HG02678 (cell line): ENCODE measurements around the gene CACNA1B.

Experiments
- ATAC-seq: cut with Tn5 transposase; IDR thresholded peaks from one replicate; pipeline ENCODE4 v1.9.1; 2021; ENCODE audit warnings: mild to moderate bottlenecking, moderate library complexity; ENCODE audit not compliant: unreplicated experiment

The CACNA1B gene

DNA sequence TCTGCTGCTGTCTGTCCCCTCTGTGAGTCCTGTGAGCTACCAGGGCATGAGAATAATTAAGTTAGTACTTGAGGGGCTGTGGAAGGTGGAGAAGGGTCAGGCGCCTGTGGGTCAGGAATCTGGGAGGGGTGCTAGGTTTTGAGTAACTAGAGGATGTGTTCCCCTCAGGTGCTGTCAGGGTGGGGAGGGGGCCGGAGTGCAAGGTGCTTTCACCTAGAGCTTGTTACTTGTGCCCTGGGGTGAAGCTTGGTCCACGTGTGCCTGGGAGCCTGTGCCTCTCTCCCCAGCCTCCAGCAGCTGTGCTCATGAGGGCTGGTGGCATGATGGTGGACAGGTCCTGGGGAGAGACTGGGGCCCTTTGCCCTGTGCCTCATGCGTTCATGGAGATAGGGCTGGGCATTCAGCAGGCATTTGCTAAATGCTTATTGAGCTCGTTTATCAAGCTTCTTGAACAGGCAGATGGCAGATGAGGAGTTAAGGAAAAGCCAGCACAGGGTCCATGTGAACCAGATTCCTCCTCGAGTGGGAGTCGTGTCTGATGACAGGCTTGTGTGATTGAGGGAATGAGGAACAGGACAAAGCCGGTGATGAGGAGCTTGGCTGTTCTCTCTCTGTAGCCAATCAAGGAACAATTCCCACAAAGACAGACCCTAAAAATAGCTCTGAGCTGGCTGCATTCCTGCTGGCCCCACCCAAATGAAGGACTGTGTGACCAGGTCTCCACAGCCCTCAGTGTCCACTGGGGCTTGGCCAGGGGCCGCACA, 40.9 kb downstream of the CACNA1B start:
- no peak for ATAC-seq

DNA sequence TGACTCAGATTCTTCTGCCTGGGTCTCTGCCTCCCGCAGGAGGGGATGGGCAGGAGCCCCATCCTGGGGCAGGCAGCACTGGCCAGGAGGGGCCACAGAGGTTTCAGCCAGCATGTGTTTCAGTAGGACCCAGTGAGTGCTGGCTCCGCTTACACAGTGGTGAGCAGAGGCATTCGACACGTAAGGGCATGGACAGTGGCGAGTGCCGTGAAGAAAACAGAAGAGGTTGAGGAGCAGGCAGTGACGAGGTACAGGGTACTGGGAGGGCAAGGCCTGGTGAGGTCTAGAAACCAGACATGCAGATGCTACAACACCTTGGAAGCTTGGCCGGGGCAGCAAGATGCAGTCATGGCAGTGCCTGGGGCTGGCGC, 41.5 kb downstream of the CACNA1B start:
- no peak for ATAC-seq

DNA sequence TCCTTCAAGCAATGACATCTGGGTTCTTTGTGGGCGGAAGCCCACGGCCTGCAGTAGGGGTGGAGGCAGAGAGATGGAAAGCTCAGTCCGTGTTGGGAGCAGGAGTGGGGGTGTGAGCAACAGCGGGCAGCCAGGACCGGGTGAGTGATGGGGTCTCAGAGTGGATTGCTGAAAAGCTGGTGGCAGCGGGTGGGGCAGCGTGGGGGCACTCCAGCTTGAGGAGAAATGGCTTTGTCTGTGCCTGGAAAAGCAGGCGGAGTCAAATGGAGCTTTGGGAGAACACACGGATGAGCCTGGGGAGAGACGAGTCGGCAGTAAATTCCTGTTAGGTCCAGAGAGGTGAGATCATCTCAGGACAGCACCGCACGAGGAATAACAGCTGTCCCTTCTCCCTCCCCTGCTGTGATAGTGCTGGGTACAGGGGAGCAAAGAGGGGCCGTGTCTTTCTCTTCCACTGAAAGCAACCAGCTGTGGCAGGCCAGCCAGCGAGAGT, 42.1 kb downstream of the CACNA1B start:
- no peak for ATAC-seq

DNA sequence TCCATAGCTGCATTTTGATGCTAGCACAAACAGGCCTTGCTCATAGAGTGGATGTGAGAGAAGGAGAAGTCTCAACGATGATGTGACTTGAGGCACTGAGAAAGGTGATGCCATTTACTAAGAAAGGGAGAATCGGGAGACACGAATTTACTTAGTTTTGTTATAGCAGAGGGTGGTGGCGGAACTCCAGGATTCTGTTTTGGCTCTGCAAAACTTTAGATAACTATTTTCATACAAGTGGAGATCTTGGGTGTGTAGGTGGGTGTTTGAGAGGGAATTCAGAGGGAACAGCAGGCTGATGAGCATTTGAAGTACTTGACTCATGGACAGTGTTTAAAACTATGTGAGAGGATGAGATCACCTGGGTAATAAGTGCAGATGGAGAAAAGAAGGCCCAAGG, 43.2 kb downstream of the CACNA1B start:
- ATAC-seq, result no peak

DNA sequence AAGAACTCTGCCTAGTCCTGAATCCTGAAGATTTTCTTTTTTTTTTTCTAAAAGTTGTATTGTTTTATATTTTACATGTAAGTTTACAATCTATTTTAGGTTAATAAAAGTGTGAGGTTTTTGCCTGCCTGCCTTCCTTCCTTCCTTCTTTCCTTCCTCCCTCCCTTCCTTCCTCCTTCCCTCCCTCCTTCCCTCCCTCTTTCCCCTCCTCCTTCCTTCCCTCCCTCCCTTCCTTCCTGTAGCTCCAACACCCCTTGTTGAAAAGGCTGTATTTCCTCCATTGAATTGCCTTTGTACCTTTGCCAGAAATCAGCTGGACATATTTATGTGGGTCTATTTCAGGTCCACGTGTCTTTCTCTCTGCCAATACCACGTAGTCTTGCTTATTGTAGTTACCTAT, 46.6 kb downstream of the CACNA1B start:
- no peak for ATAC-seq

DNA sequence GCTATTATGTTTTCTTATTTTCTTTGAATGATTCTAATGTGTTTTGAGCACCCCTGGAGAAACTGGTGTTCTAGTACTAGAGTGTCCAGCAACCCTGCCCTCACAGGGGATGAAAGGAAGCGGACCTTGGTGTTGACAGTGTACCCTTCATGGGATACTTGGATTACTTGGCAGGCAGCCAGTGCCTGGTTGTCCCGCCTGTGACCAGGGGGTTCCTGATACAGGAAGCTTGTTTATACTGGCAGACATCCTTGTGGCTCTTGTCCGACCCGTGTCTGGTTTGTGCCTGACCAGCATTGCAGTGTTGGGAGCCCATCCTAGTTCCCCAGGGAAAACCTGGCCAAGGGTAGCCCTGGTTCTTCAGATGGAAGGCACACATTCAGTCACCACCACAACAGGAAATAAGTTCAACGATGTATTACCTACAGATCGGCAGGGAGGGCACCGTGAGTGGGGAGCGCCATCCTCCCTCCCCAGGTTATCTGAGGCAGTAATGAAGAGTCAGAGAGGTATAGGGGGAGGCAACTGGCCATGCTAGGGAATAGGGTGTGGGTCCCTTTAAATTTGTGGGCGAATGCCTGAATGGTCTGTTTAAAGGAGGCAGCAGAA, 47.3 kb downstream of the CACNA1B start:
- ATAC-seq, result no peak

DNA sequence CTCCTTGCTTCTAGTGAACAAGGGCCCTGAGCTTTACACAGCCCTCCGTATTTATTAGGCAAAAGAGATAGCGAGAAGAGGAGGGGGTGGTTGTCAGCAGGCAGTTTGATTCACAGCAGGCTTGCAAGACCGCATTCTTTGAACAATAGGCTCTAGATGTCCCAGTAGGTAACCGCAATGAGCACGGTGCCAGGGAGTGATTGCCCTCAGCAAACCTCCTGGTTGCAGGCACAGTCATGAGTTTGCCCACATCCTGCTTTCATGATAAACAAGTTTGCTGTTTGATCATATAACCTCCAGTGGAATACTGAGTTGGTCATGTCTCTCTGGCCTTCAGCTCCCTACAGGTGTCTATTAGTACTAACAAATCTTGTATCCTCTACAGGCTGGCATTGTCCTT, 66.1 kb downstream of the CACNA1B start:
- ATAC-seq, result no peak

DNA sequence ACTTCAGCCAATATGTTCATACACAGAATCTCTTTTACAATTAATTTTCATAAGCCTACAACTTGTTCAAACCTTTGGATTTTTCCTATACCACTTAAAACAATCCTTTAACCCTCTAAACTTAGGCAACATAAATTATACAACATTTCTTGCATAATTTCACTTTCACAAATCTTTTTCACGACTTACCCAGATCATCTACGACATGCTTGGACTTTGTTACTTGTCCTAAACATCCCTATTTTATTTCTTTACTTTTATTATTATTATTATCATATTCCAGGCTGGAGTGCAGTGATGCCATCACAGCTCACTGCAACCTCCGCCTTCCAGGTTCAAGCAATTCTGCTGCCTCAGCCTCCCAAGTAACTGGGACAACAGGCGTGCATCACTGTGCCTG, 68.0 kb downstream of the CACNA1B start:
- no peak for ATAC-seq

DNA sequence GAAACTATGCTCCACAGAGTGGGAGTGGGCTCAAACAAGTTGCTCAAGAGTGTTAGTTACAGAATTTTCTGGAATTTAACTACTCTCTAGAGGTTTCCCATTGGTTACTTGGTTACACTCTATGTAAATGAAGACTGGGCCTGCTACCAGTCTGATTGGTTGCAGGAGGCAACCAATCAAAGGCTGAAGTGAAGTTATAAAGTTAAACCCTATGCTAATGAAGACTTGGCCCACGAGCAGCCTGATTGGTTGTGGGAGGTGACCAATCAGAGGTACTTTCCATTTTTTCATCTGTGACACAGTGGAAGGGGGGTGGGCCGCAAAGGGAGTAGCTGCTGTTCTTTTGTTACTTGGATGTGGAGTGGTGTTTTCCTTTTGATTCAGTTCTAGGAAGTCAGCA, 69.4 kb downstream of the CACNA1B start:
- ATAC-seq, result no peak

DNA sequence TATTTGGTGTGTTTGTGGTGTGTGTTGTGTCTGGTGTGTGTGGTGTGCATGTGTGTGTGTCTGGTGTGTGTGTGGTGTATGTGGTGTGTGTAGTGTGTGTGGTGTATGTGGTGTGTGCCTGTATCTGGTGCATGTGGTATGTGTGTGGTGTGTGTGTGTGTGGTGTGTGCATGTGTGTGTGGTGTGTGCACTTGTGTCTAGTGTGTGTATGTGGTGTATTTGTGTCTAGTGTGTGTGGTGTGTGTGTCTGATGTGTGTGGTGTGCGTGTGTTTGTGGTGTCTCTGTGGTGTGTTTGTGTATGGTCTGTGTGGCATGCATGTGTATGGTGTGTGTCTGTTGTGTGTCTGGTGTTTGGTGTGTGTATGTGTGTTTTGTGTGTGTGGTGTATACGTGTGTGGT, 71.1 kb downstream of the CACNA1B start:
- no peak for ATAC-seq

DNA sequence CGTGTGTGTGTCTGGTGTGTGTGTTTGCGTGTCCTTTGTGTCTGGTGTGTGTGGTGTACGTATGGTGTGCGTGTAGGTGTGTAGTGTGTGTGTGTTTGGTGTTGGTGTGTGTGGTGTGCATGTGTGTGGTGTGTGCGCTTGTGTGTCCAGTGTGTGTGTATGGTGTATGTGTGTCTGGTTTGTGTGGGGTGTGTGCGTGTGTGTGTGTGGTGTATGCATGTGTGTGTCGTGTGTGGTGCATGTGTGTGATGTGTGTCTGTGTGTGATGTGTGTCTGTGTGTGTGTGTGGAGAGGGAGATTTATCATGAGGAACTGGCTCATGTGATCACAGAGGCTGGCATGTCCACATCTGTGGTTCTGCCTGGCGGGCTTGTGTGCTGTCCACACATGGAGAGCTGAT, 71.7 kb downstream of the CACNA1B start:
- no peak for ATAC-seq

DNA sequence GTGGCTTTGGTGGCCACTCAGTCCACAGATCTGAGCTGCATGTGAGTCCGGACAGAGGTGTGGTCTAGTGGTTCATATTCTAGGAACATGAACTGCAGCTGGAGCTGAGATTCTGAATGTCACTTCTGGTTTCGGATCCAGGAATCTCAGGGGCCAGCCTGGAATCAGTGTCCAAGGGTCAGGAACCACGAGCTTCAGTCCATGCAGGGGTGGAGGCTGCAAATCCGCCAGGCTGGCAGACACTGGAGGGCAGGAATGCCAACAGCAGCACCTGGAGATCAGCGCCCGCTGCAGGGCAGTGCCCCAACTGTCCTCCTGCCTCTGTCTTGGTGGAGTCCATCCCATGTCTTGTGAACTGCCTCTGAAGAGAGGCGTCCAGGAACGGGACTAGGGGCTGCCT, 73.5 kb downstream of the CACNA1B start:
- no peak for ATAC-seq

DNA sequence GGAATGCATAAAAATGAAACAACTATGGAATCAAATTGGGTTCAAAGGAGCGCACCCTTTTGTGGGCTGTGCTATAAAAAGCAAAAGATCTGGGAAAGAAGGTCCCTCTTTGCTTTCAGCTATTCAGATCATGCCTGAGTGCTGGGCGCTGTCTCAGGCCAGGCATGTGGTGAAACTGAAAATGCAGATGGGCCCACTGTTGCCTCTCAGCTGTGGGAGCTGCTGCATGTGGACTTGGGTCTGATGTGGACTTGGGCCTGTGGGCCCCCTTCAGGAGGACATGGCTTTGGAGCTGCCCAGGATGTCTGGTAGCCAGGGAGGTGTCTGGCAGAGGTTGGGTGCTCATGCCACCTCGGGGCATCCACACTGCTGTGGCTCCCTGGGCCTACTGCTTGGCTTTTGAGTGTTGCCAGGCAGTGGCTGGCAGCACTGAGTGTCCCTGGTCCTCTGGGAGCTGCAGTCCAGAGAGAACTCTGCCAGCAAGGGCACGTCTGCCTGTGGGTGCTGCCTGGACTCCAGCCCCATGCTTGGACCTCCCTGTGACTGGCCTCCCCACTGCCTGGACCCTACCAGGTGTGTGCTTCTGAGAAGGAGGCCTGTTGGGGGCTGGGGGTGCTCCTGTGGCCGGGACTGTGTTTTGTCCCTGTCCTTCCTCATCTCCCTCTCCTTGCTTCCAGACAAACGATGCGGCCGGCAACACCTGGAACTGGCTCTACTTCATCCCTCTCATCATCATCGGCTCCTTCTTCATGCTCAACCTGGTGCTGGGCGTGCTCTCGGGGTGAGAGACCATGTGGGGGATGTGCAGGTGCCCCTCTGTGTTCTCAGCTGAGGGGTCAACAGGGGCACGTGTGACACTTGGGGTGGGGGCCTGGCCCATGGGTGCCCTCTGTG, 74.3 kb downstream of the CACNA1B start:
- ATAC-seq, result no peak

DNA sequence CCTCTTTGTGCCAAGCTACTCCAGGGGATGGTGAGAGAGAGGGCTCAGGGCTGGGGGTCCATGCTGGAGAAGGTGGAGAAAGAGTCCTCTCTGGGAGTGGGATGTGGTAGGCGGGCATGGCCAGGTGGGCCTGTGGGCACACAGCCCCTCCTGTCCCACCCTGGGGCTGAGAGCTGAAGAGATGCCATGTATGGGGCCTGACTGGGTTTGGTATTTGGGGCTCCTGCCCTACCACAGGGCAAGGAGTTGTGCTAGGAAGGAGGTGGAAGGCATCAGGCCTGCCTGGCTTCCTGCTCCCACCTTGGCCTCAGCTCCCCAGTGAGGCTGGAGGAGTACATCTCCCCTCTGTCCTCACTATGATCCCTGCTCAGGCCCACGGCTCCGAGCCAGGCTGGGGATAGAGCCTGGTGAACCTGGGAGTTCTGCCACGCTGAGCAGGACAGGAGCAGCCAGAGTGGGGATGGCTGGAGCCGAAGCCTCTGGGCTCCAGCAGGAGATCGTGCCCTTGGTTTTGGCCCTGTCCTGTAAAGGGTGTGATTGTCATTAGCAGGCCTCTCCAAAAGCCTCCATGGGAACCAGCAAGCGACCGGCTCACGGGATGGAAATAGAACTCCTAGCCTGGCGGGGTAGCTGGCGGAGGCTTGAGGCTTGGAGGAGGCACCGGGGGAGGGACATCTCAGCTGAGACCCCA, 75.5 kb downstream of the CACNA1B start:
- ATAC-seq, result no peak

DNA sequence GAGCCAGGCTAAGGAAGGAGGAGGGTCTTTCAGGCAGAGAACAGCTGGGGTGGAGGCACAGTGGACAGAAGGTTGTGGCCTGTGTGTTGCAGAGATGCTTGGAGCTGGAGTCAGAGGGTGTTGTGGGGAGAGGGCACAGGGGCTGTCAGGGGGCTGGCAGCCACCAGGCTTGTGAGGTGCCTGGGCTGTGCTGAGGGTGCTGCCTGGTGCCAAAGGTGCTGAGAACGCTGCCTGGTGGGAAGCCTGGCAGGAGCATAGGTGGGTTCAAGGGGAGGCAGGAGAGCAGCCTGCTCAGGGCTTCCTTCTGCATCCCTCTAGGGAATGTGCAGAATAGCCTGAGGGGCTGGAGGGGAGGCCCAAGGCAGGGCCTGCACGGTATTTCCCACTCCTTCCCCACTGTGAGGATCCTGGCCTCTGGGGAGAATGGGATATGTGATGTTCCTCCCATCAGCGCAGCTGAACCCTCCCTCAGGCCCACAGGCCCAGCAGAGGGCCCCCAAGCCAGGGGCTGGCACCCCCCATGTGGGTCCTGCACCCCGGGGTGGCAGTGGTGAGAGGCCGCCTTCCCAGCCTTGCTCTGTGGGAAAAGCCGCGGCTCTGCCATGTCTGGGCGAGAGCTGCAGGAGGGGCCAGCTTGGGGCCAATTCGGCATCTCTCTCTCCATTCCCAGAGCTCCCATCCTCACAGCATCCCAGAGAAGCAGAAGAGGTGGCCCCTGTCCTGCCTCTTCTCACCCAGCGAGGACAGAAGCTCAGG, 76.3 kb downstream of the CACNA1B start:
- ATAC-seq, result no peak

DNA sequence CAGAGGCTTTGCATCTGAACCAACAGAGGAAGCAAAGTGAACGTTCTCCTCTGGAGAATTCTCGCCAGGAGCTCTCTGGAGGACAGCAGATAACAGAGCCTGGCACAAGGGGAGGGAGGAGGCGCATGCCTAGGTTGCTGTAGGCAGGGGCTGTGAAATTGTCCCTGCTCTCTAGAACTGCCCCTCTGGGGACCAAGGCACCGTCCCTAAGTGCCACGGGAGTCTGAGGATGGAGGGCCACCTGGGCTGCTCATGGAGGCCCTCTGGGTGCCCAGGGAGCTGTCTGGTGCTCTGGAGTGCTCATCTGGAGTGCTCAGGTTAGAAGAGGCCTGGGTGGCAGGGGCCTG, 77.6 kb downstream of the CACNA1B start:
- no peak for ATAC-seq

DNA sequence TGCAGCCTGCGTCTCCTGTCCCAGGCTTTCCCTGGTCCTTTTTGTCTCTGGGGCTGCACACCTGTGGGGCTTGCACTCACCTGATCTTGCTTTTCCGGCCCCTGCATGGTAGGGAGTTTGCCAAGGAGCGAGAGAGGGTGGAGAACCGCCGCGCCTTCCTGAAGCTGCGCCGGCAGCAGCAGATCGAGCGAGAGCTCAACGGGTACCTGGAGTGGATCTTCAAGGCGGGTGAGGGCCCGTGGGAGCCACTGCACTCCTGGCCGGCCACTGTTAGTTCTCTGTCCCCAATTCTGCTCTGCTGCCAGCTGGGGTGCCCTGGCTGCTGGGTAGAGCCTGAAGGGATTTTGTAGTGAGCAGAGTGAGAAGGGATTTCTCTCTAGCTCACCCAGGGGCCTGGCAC, 78.0 kb downstream of the CACNA1B start:
- ATAC-seq, result no peak

DNA sequence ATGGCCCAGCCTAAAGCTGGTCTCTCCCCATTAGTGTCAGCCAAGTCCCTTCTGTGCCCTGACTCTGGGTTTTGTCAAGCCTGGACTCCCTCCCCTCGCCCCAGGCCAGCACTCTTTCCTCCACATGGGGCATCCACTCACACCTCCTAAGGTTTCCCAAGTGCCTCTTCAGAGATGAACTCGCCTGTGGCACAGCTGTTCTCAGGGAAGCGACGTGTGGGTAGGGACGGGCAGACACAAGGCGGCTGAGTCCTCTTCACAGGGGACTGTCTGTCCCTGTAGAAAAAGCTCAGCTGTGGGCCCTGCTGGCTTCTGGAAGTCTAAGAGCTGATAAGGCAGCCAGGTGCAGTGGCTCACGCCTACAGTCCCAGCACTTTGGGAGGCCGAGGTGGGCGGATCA, 78.5 kb downstream of the CACNA1B start:
- no peak for ATAC-seq

DNA sequence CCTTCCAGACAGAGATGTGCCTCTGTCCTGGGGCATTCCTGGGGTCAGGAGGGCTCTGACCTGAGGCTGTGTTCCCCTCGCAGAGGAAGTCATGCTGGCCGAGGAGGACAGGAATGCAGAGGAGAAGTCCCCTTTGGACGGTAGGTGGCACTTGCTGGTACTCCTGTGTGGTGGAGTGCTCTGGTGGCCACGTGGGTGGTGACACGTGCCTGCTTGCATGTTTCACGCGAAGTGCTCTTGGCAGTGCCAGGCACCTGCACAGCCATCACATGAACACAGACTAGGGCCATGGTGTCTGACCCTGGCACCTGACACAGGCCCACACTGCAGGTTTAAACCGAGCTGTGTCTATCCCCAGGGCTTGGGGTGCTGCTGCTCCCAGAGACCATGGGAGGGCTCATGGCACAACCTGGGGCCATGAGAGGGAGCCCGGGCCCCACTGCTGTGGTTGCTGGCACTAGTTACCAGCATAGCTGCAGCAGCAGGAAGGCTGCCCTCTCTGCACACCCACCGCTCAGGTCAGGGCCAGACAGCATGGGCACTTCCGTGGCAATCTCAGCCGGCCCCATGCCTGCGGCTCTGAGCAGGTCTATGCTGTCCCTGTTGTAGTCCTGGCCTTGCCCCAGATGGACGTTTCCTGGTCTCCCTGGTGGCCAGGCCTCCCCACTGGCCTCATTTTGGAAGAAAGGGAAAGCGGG, 79.3 kb downstream of the CACNA1B start:
- ATAC-seq, result no peak
